Fibroblast of the aortic adventitia (primary cell): ENCODE data around the gene LMTK2. TPM values are rescaled to one million over a fixed set of nuclear protein-coding genes. Genes with fewer than 3 reads are reported as not detected.

Experiments used
- DNase-seq: peaks from one replicate; pipeline ENCODE4 v3.0.0-alpha.2; 2010; ENCODE audit warnings: low read depth
- H3K4me3 ChIP-seq: 2 replicates; pipeline ENCODE4 v1.5.1; 2011; ENCODE audit warnings: low read depth, mild to moderate bottlenecking, control low read depth, low read length, moderate library complexity
- CTCF ChIP-seq: IDR thresholded peaks from 2 replicates; pipeline ENCODE4 v1.5.1; 2011; ENCODE audit warnings: mild to moderate bottlenecking, low read length, control low read depth, inconsistent platforms; ENCODE audit not compliant: insufficient read depth
- total RNA-seq: library from RNA; depleted of rRNA; stranded (reverse); fragments of >200 nt; gene quantifications from 2 replicates; pipeline ENCODE4 v1.2.3, GENCODE V29; 2012; ENCODE audit warnings: low replicate concordance

The LMTK2 gene
- total RNA-seq, 1 donor: 10.8 TPM

DNA sequence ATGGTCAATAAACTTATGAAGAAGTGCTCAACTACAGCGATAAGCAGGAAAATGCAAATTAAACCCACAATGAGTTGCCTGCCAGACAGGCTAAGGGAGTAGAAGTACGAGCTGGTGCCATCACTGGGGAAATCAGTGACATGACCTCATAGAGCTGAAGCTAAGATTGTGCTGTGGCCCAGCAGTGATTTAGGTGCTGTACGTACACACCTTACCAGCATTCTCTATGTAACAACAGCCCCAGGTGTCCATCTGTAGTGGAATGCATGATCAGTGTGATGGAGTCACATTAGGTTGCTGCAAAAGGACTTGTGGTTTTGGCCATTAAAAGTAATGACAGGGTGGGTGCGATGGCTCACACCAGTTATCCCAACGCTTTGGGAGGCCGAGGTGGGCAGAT lies 151.0 kb downstream of the LMTK2 start:
- H3K4me3 ChIP-seq: no peak overlapping the region
- TF ChIP-seq CTCF: no peak
- no peak for DNase-seq

Other genes with a start within 250 kb of the LMTK2 start
- 38.4 and 154 TPM in 2 replicates for gene ASNS, start 234.5 kb upstream of the LMTK2 start, total RNA-seq
- not detected in 2 replicates for gene OCM2, start 116.7 kb upstream of the LMTK2 start, total RNA-seq
- not detected in 2 replicates for gene BHLHA15, start 104.6 kb downstream of the LMTK2 start, total RNA-seq
- gene TECPR1, start 145.4 kb downstream of the LMTK2 start, total RNA-seq: 11.7 and 13.0 TPM in 2 replicates
- 22.5 and 105 TPM in 2 replicates for gene BRI3, start 174.8 kb downstream of the LMTK2 start, total RNA-seq